HepG2 (cell line): Measurements from ENCODE around the gene WNT2B. TPM values are rescaled to one million over a fixed set of nuclear protein-coding genes. Genes with fewer than 3 reads are reported as not detected.

Experiments used
- ATAC-seq: fragments of 200-7000 bp; cut with Tn5 transposase; 3 replicates; pipeline ENCODE4 v1.9.1; 2020; ENCODE audit warnings: mild to moderate bottlenecking, moderate library complexity
- BruUV-seq: library from RNA; stranded (reverse); fragments of 400-500 nt; replicated peaks from 2 replicates; lab custom pipeline; 2021; lab: Mats Ljungman, UMichigan
- CTCF ChIA-PET: fragments of 300-600 bp; formaldehyde crosslinking; extraction: SDS; loops from one replicate; lab custom pipeline; 2021; ENCODE audit warnings: low total read pairs, inconsistent platforms, low intra/inter-chr PET ratio; lab: Yijun Ruan, JAX
- POLR2A ChIA-PET: fragments of 350-600 bp; sonication (Branson Sonifier 250); formaldehyde crosslinking; loops from one replicate; lab custom pipeline; 2020; ENCODE audit warnings: antibody characterized with exemption, inconsistent platforms; lab: Yijun Ruan, JAX
- DNase-seq: peaks from one replicate; pipeline ENCODE4 v3.0.0-alpha.2; 2015; ENCODE audit warnings: low spot score
- FAIRE-seq: peaks from 3 replicates; lab custom pipeline; 2011; peaks lifted over from hg19 to GRCh38; lab: Jason Lieb, UNC
- H2AFZ ChIP-seq: one replicate; pipeline ENCODE4 v1.6.1; 2011; ENCODE audit warnings: low read length, inconsistent platforms
- H3K27ac ChIP-seq: fragments of 300-600 bp; 3 replicates; pipeline ENCODE4 v1.8.0; 2011; ENCODE audit warnings: mixed run types, mild to moderate bottlenecking, mixed read lengths, low read length, inconsistent platforms; ENCODE audit not compliant: insufficient read depth; ENCODE audit errors: extremely low read length
- H3K27me3 ChIP-seq, 2 experiments: fragments of 200-600 bp in 1 of 2; 2 replicates in 1 of 2; 3 replicates in 1 of 2; pipeline versions ENCODE4 v1.6.0 to v1.8.0; 2011; ENCODE audit warnings: low read length in 2 of 2, mild to moderate bottlenecking in 2 of 2, moderate library complexity in 2 of 2, inconsistent platforms in 1 of 2; ENCODE audit not compliant: insufficient read depth in 2 of 2, control insufficient read depth in 1 of 2
- H3K36me3 ChIP-seq, 2 experiments: fragments of 200-600 bp in 1 of 2; replicated peaks in 1 of 2; 2 replicates in 1 of 2; 3 replicates in 1 of 2; pipeline versions ENCODE4 v1.5.1 to v1.8.0; 2011; ENCODE audit warnings: low read length in 2 of 2, inconsistent platforms in 1 of 2; ENCODE audit not compliant: insufficient read depth in 2 of 2, control insufficient read depth in 1 of 2
- H3K4me1 ChIP-seq: 2 replicates; pipeline ENCODE4 v1.5.1; 2012; ENCODE audit warnings: low read length, inconsistent platforms; ENCODE audit not compliant: insufficient read depth
- H3K4me2 ChIP-seq: 2 replicates; pipeline ENCODE4 v1.6.0; 2011; ENCODE audit warnings: low read depth, low read length, inconsistent platforms
- H3K4me3 ChIP-seq, 3 experiments: fragments of 200-600 bp in 1 of 3; sonication (generic), shearing (Covaris generic) in 1 of 3; replicated peaks in 1 of 3; 2 replicates each; pipeline ENCODE4 v1.5.1; 2011 to 2016; ENCODE audit warnings: low read length in 3 of 3, inconsistent platforms in 2 of 3, low read depth in 2 of 3, mild to moderate bottlenecking in 2 of 3, control low read depth in 1 of 3, mixed read lengths in 1 of 3; ENCODE audit not compliant: insufficient read depth in 1 of 3
- H3K79me2 ChIP-seq: one replicate; pipeline ENCODE4 v1.6.1; 2011; ENCODE audit warnings: low read length, inconsistent platforms; ENCODE audit not compliant: insufficient read depth
- H3K9ac ChIP-seq: 2 replicates; pipeline ENCODE4 v1.6.0; 2011; ENCODE audit warnings: mild to moderate bottlenecking, low read depth, low read length, inconsistent platforms; ENCODE audit not compliant: insufficient read depth
- H3K9me3 ChIP-seq: 2 replicates; pipeline ENCODE4 v1.5.1; 2012; ENCODE audit warnings: mild to moderate bottlenecking, low read length
- H4K20me1 ChIP-seq: 2 replicates; pipeline ENCODE4 v1.6.0; 2011; ENCODE audit warnings: inconsistent platforms, mild to moderate bottlenecking, low read length, moderate library complexity; ENCODE audit not compliant: insufficient read depth
- IKZF4 ChIP-seq: sonication (generic); formaldehyde crosslinking; IDR thresholded peaks from 2 replicates; pipeline ENCODE4 v1.5.1; 2020; ENCODE audit warnings: borderline replicate concordance, mild to moderate bottlenecking, low read depth, missing genetic modification reagents; ENCODE audit errors: not compliant biosample characterization
- KLF11 ChIP-seq: IDR thresholded peaks from 2 replicates; pipeline ENCODE4 v1.6.1; 2016; ENCODE audit warnings: missing compliant biosample characterization
- KLF6 ChIP-seq: IDR thresholded peaks from 2 replicates; pipeline ENCODE4 v1.8.0; 2016; ENCODE audit warnings: missing biosample characterization, missing genetic modification reagents
- MYNN ChIP-seq: sonication (generic); formaldehyde crosslinking; IDR thresholded peaks from 2 replicates; pipeline ENCODE4 v1.4.0; 2020; ENCODE audit warnings: mild to moderate bottlenecking, low read depth, missing genetic modification reagents
- SNRNP70 ChIP-seq: fragments of 200-400 bp; formaldehyde crosslinking; IDR thresholded peaks from 2 replicates; pipeline ENCODE4 v1.6.1; 2017; ENCODE audit warnings: mild to moderate bottlenecking, low read depth, low read length, moderate library complexity
- TBX3 ChIP-seq: fragments of 450-650 bp; IDR thresholded peaks from 2 replicates; pipeline ENCODE4 v1.6.1; 2017; ENCODE audit warnings: antibody characterized with exemption, mild to moderate bottlenecking, inconsistent platforms, borderline replicate concordance
- ZMYM2 ChIP-seq: sonication (generic); formaldehyde crosslinking; IDR thresholded peaks from 2 replicates; pipeline ENCODE4 v1.8.0; 2022; ENCODE audit warnings: mild to moderate bottlenecking, missing genetic modification reagents
- ZNF337 ChIP-seq: sonication (generic); formaldehyde crosslinking; IDR thresholded peaks from 2 replicates; pipeline ENCODE4 v1.5.1; 2020; ENCODE audit warnings: missing genetic modification reagents, low read depth, mild to moderate bottlenecking, borderline replicate concordance
- ZNF446 ChIP-seq: sonication (generic); formaldehyde crosslinking; IDR thresholded peaks from 2 replicates; pipeline ENCODE4 v1.5.0; 2020; ENCODE audit warnings: mild to moderate bottlenecking, missing genetic modification reagents
- WGBS: methylation state at CpG from one replicate; pipeline ENCODE4 v1.1.6; 2017; ENCODE audit warnings: low lambda C conversion rate; 5-methylcytosine and 5-hydroxymethylcytosine counted together
- in situ Hi-C: cut with HindIII; loops from 2 replicates; pipeline ENCODE4 v1.10.0; 2017; ENCODE audit warnings: low pct_unique_long_range_greater_than_20kb; ENCODE audit not compliant: extremely low pct_ligation_motif_present
- intact Hi-C: fragments of 100-400 bp; cut with micrococcal nuclease; formaldehyde crosslinking; loops from one replicate; pipeline ENCODE4 v1.10.0; 2022; ENCODE audit not compliant: unreplicated experiment
- polyA plus RNA-seq, 8 experiments: library from polyadenylated mRNA; depleted of rRNA in 3 of 8; stranded (reverse) in 7 of 8; unstranded in 1 of 8; fragments of >200 nt; fragmentation: Illumina TruSeq in 4 of 8; extraction: Trizol in 4 of 8; gene quantifications; 2 replicates each; pipeline versions ENCODE4 v1.2.1 to v1.2.3, GENCODE V29; 2011 to 2016; ENCODE audit warnings: low read depth in 4 of 8, missing spikeins in 1 of 8, mixed read lengths in 1 of 8; ENCODE audit not compliant: insufficient read depth in 1 of 8
- total RNA-seq, 5 experiments: library from RNA; depleted of rRNA; stranded (reverse); fragments of >200 nt; fragmentation: Illumina TruSeq; extraction: Trizol; gene quantifications; 2 replicates each; pipeline ENCODE4 v1.2.3, GENCODE V29; 2016; ENCODE audit warnings: low read depth in 1 of 5
- TF ChIP-seq, protein P1 (sequence below): IDR thresholded peaks from 2 replicates; pipeline ENCODE4 v1.6.1; 2016; ENCODE audit warnings: low read depth
- TF ChIP-seq, protein P2 (sequence below): fragments of 450-650 bp; IDR thresholded peaks from 2 replicates; pipeline ENCODE4 v1.6.1; 2017
- TF ChIP-seq, protein P3 (sequence below): sonication (generic); formaldehyde crosslinking; IDR thresholded peaks from 2 replicates; pipeline ENCODE4 v1.8.0; 2022; ENCODE audit warnings: mild to moderate bottlenecking, missing genetic modification reagents, moderate library complexity
- TF ChIP-seq, protein P4 (sequence below): sonication (generic); formaldehyde crosslinking; IDR thresholded peaks from 2 replicates; pipeline ENCODE4 v1.4.0; 2020; ENCODE audit warnings: missing genetic modification reagents

Gene WNT2B
- total and polyA plus RNA-seq, 2 of the 13 experiments (the other 11 are each of a cell fraction or from before 2014, with no cell fraction given): 0.11 to 0.32 TPM

DNA sequence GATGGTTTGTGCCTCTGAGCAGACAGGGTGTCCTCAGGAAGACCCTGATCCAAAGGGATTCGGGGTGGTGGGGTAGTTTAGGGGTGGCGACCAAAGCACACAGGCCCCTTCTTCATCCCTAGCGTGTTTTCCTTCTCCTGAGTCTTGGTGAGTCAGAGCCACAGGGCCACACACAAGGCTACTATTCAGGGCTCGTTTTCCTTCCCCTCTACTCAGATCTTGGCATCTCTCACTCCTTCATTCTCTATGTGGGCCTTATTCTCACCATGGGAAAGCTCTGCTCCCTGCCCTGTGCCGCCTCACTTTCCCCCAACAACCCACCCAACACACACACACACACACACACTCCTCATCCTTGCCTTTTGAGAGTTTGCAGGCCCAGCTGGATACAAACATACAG is 43.6 kb upstream of the WNT2B start:
- in situ Hi-C loops (no loop called here), intact Hi-C loops (no loop called here)
- 47% methylated on average over 5 of the region's 5 CpGs for WGBS
- Histone ChIP-seq H3K27me3 (peaks cover 0 to 3% of the 10 kb centered on the region in 2 experiments; a peak in 1 of 5 replicates), H3K9ac (no peak overlapping the region), H3K4me1 (peaks cover 44% of the 10 kb centered on the region), H3K27ac (no peak overlapping the region), H3K4me2 (no peak overlapping the region), H3K9me3 (no peaks in the 10 kb centered on the region), H3K4me3 (no peak overlapping the region), H2AFZ (no peak overlapping the region), H3K79me2 (no peaks in the 10 kb centered on the region), H3K36me3 (no peaks in the 10 kb centered on the region), H4K20me1 (no peaks in the 10 kb centered on the region)
- no peak for TF ChIP-seq TBX3
- TF ChIP-seq ZNF337 (CRISPR knock-in tag): no peak
- TF ChIP-seq ZMYM2 (CRISPR knock-in tag): no peak
- TF ChIP-seq, protein P1, sequence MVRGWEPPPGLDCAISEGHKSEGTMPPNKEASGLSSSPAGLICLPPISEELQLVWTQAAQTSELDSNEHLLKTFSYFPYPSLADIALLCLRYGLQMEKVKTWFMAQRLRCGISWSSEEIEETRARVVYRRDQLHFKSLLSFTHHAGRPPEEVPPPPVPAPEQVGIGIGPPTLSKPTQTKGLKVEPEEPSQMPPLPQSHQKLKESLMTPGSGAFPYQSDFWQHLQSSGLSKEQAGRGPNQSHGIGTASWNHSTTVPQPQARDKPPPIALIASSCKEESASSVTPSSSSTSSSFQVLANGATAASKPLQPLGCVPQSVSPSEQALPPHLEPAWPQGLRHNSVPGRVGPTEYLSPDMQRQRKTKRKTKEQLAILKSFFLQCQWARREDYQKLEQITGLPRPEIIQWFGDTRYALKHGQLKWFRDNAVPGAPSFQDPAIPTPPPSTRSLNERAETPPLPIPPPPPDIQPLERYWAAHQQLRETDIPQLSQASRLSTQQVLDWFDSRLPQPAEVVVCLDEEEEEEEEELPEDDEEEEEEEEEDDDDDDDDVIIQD (CRISPR knock-in tag): no peak
- no peak for TF ChIP-seq SNRNP70
- TF ChIP-seq, protein P2, sequence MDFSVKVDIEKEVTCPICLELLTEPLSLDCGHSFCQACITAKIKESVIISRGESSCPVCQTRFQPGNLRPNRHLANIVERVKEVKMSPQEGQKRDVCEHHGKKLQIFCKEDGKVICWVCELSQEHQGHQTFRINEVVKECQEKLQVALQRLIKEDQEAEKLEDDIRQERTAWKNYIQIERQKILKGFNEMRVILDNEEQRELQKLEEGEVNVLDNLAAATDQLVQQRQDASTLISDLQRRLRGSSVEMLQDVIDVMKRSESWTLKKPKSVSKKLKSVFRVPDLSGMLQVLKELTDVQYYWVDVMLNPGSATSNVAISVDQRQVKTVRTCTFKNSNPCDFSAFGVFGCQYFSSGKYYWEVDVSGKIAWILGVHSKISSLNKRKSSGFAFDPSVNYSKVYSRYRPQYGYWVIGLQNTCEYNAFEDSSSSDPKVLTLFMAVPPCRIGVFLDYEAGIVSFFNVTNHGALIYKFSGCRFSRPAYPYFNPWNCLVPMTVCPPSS: no peak
- TF ChIP-seq KLF11 (CRISPR knock-in tag): no peak
- no peak for TF ChIP-seq ZNF446 (CRISPR knock-in tag)
- no peak for TF ChIP-seq IKZF4 (CRISPR knock-in tag)
- no peak for TF ChIP-seq MYNN (CRISPR knock-in tag)
- TF ChIP-seq, protein P3, sequence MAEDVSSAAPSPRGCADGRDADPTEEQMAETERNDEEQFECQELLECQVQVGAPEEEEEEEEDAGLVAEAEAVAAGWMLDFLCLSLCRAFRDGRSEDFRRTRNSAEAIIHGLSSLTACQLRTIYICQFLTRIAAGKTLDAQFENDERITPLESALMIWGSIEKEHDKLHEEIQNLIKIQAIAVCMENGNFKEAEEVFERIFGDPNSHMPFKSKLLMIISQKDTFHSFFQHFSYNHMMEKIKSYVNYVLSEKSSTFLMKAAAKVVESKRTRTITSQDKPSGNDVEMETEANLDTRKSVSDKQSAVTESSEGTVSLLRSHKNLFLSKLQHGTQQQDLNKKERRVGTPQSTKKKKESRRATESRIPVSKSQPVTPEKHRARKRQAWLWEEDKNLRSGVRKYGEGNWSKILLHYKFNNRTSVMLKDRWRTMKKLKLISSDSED (CRISPR knock-in tag): no peak
- no peak for TF ChIP-seq KLF6 (CRISPR knock-in tag)
- TF ChIP-seq, protein P4, sequence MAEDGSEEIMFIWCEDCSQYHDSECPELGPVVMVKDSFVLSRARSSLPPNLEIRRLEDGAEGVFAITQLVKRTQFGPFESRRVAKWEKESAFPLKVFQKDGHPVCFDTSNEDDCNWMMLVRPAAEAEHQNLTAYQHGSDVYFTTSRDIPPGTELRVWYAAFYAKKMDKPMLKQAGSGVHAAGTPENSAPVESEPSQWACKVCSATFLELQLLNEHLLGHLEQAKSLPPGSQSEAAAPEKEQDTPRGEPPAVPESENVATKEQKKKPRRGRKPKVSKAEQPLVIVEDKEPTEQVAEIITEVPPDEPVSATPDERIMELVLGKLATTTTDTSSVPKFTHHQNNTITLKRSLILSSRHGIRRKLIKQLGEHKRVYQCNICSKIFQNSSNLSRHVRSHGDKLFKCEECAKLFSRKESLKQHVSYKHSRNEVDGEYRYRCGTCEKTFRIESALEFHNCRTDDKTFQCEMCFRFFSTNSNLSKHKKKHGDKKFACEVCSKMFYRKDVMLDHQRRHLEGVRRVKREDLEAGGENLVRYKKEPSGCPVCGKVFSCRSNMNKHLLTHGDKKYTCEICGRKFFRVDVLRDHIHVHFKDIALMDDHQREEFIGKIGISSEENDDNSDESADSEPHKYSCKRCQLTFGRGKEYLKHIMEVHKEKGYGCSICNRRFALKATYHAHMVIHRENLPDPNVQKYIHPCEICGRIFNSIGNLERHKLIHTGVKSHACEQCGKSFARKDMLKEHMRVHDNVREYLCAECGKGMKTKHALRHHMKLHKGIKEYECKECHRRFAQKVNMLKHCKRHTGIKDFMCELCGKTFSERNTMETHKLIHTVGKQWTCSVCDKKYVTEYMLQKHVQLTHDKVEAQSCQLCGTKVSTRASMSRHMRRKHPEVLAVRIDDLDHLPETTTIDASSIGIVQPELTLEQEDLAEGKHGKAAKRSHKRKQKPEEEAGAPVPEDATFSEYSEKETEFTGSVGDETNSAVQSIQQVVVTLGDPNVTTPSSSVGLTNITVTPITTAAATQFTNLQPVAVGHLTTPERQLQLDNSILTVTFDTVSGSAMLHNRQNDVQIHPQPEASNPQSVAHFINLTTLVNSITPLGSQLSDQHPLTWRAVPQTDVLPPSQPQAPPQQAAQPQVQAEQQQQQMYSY (CRISPR knock-in tag): no peak
- ATAC-seq (no peak), DNase-seq (no peak), FAIRE-seq (no peak)
- no TSS peak for BruUV-seq
- ChIA-PET CTCF (interaction anchor here (0.9 to 3.1 kb wide), 4 partner anchors 69 to 106 kb away, joined by 3 to 66 read pairs (median 8); partner anchors contain the start of gene CTTNBP2NL), POLR2A (interaction anchor here (1.3 kb wide), 1 partner anchor 74 kb away, joined by 4 read pairs; no protein-coding TSS in a partner anchor)
